ENCODE results near the gene TASOR2.

The TASOR2 gene

GRCh38 chr10:5656737-5657579 lies 27.7 kb upstream of the TASOR2 start:
- no peak for DNase-seq

GRCh38 chr10:5658871-5659618 lies 25.6 kb upstream of the TASOR2 start:
- no peak for DNase-seq

GRCh38 chr10:5659702-5660528 lies 24.7 kb upstream of the TASOR2 start:
- DNase-seq, result no peak

- no peak for DNase-seq
Measured at GRCh38 chr10:5661043-5661442, 23.6 kb upstream of the TASOR2 start.

GRCh38 chr10:5662708-5663579 lies 21.7 kb upstream of the TASOR2 start:
- DNase-seq, result no peak

- DNase-seq, result no peak
Measured at GRCh38 chr10:5663692-5664427, 20.8 kb upstream of the TASOR2 start.

GRCh38 chr10:5665373-5666007 lies 19.1 kb upstream of the TASOR2 start:
- DNase-seq, result no peak

GRCh38 chr10:5666008-5666840 lies 18.4 kb upstream of the TASOR2 start, which contains the start of gene ASB13:
TSS of gene ASB13 (minus strand) at chr10:5666595. CDS start at chr10:5666551, 44 bp downstream.
- peak; percentile 33 for DNase-seq

GRCh38 chr10:5666841-5667630 lies 17.6 kb upstream of the TASOR2 start:
- DNase-seq, result no peak

- no peak for DNase-seq
Measured at GRCh38 chr10:5668429-5668828, 16.2 kb upstream of the TASOR2 start.

- no peak for DNase-seq
Measured at GRCh38 chr10:5669604-5670003, 15.0 kb upstream of the TASOR2 start.

- no peak for DNase-seq
Measured at GRCh38 chr10:5670662-5671375, 13.8 kb upstream of the TASOR2 start.

- no peak for DNase-seq
Measured at GRCh38 chr10:5678397-5679036, 6.1 kb upstream of the TASOR2 start.

- DNase-seq, result no peak
Measured at GRCh38 chr10:5679037-5679435, 5.6 kb upstream of the TASOR2 start.

- DNase-seq, result no peak
Measured at GRCh38 chr10:5679606-5680005, 5.0 kb upstream of the TASOR2 start.

GRCh38 chr10:5681930-5682329 lies 2.7 kb upstream of the TASOR2 start:
- DNase-seq, result no peak

GRCh38 chr10:5683065-5683464 lies 1.6 kb upstream of the TASOR2 start:
- DNase-seq, result no peak

Data from NCI-H2227 treated with DMSO at 0.1 percent for 48 hours (cell line).